Caco-2 (cell line): ENCODE measurements around the gene HAPLN2. TPM values are rescaled to one million over a fixed set of nuclear protein-coding genes. Genes with fewer than 3 reads are reported as not detected.
A peak's percentile ranks its signal among the peaks of the same experiment; 100 is the strongest.

Experiments used
- BruUV-seq: library from RNA; stranded (reverse); fragments of 400-500 nt; replicated peaks from 2 replicates; lab custom pipeline; 2021; lab: Mats Ljungman, UMichigan
- CTCF ChIA-PET: fragments of 300-600 bp; sonication (Branson Sonifier 250); formaldehyde crosslinking; loops from one replicate; lab custom pipeline; 2022; ENCODE audit warnings: antibody characterized with exemption; lab: Charles Lee
- POLR2A ChIA-PET: fragments of 300-600 bp; sonication (Branson Sonifier 250); formaldehyde crosslinking; loops from one replicate; lab custom pipeline; 2022; ENCODE audit warnings: antibody characterized with exemption; lab: Charles Lee
- DNase-seq, 2 experiments: peaks; one replicate each; pipeline versions ENCODE4 v3.0.0 to v3.0.0-alpha.2; 2020 to 2022
- H3K27me3 ChIP-seq: replicated peaks from 2 replicates; pipeline ENCODE4 v1.6.0; 2011; ENCODE audit warnings: low read length; ENCODE audit not compliant: control insufficient read depth, insufficient read depth
- H3K36me3 ChIP-seq: 2 replicates; pipeline ENCODE4 v1.5.1; 2011; ENCODE audit warnings: low read length; ENCODE audit not compliant: control insufficient read depth, insufficient read depth
- H3K4me1 ChIP-seq: fragments of 250-450 bp; sonication (Bioruptor Pico); 2 replicates; pipeline ENCODE4 v1.5.1; 2020; ENCODE audit warnings: mild to moderate bottlenecking
- H3K4me3 ChIP-seq: 2 replicates; pipeline ENCODE4 v1.5.1; 2011; ENCODE audit warnings: low read depth, mild to moderate bottlenecking, control low read depth, low read length
- H3K9me3 ChIP-seq: fragments of 250-450 bp; sonication (Bioruptor Pico); 2 replicates; pipeline ENCODE4 v1.5.1; 2020; ENCODE audit warnings: mild to moderate bottlenecking, moderate library complexity
- H3K27ac Mint-ChIP-seq: one replicate; pipeline ENCODE4 v1.8.0; 2022; ENCODE audit warnings: mixed read lengths; ENCODE audit not compliant: unreplicated experiment
- H3K27me3 Mint-ChIP-seq: one replicate; pipeline ENCODE4 v1.8.0; 2022; ENCODE audit warnings: mixed read lengths; ENCODE audit not compliant: insufficient read depth, unreplicated experiment
- H3K36me3 Mint-ChIP-seq: one replicate; pipeline ENCODE4 v1.8.0; 2022; ENCODE audit warnings: mild to moderate bottlenecking, mixed read lengths; ENCODE audit not compliant: insufficient read depth, unreplicated experiment
- H3K4me1 Mint-ChIP-seq: one replicate; pipeline ENCODE4 v1.8.0; 2022; ENCODE audit warnings: low read depth, mixed read lengths; ENCODE audit not compliant: unreplicated experiment
- H3K4me3 Mint-ChIP-seq: one replicate; pipeline ENCODE4 v1.8.0; 2022; ENCODE audit warnings: mild to moderate bottlenecking, moderate library complexity, mixed read lengths; ENCODE audit not compliant: unreplicated experiment
- H3K9me3 Mint-ChIP-seq: one replicate; pipeline ENCODE4 v1.8.0; 2022; ENCODE audit warnings: mixed read lengths; ENCODE audit not compliant: unreplicated experiment
- intact Hi-C: fragments of 100-400 bp; cut with micrococcal nuclease; formaldehyde crosslinking; loops from one replicate; pipeline ENCODE4 v1.10.0; 2022; ENCODE audit not compliant: unreplicated experiment
- total RNA-seq: library from RNA; stranded (reverse); gene quantifications from 2 replicates; pipeline ENCODE4 v1.2.3, GENCODE V29; 2022
- TF ChIP-seq, protein P1 (sequence below), 2 experiments: fragments of 200-600 bp in 1 of 2; IDR thresholded peaks; 1 replicate in 1 of 2; 2 replicates in 1 of 2; pipeline versions ENCODE4 v1.5.1 to v1.8.0; 2011 to 2022; ENCODE audit warnings: antibody characterized with exemption in 1 of 2, control low read depth in 1 of 2, inconsistent platforms in 1 of 2, low read depth in 1 of 2, low read length in 1 of 2, mild to moderate bottlenecking in 1 of 2, moderate library complexity in 1 of 2; ENCODE audit not compliant: insufficient read depth in 1 of 2, severe bottlenecking in 1 of 2, unreplicated experiment in 1 of 2

The HAPLN2 gene
- total RNA-seq, 1 experiment from 2014 or later: not detected

DNA sequence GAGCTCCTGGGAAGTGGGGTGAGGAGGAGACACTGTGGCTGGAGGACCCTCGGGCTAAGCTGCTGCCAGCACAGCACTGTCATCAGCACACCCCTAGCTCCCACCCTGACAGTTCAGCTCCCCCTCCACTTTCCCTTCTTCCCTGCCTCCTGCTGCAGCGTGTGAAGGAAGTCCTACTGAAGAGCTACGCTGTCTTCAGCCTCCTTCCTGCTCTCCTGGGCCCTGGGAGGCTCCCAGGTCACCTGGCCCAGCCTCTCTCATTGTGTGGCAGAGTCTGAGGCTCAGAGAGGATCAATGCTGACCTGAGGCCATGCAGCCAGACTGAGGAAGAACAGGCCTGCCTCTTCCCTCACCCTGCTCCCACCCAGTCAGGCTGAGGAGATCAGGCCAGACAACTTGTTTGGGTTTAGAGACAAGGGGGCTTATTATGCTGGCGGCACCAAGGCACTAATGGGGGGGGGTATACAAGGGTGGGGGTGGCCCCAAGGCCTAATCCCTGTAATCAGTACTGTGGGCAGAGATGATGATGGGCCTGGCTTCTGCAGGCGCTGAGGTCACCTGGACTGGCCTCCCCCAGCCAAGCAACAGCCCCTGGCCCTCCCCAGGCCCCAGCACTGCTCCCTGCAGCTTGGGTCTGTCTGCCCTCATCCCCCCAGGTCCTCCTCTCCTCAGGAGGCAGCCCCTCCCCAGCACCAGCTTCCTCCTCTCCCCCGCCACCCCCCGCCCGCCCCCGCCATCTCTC, 48.9 kb downstream of the HAPLN2 start:
- peaks cover 51% of the 10 kb centered on the region for H3K4me1 ChIP-seq
- intact Hi-C loops: no loop called here
- Mint-ChIP-seq H3K4me3 (no peak overlapping the region), H3K27me3 (no peaks in the 10 kb centered on the region), H3K4me1 (peaks cover 50% of the 10 kb centered on the region), H3K27ac (peak overlapping the region; percentile 53), H3K36me3 (peaks cover 6% of the 10 kb centered on the region), H3K9me3 (no peaks in the 10 kb centered on the region)
- no peak overlapping the region for H3K4me3 ChIP-seq
- H3K9me3 ChIP-seq: no peaks in the 10 kb centered on the region
- no TSS peak for BruUV-seq
- TF ChIP-seq, protein P1, sequence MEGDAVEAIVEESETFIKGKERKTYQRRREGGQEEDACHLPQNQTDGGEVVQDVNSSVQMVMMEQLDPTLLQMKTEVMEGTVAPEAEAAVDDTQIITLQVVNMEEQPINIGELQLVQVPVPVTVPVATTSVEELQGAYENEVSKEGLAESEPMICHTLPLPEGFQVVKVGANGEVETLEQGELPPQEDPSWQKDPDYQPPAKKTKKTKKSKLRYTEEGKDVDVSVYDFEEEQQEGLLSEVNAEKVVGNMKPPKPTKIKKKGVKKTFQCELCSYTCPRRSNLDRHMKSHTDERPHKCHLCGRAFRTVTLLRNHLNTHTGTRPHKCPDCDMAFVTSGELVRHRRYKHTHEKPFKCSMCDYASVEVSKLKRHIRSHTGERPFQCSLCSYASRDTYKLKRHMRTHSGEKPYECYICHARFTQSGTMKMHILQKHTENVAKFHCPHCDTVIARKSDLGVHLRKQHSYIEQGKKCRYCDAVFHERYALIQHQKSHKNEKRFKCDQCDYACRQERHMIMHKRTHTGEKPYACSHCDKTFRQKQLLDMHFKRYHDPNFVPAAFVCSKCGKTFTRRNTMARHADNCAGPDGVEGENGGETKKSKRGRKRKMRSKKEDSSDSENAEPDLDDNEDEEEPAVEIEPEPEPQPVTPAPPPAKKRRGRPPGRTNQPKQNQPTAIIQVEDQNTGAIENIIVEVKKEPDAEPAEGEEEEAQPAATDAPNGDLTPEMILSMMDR (IDR thresholded peaks at IDR 0.05; ENCODE audit: insufficient read depth in 1 of 2, low read depth in 1 of 2, low read length in 1 of 2, severe bottlenecking in 1 of 2, unreplicated experiment in 1 of 2): no peak
- H3K36me3 ChIP-seq: no peaks in the 10 kb centered on the region
- no peak for DNase-seq
- CTCF ChIA-PET: interaction anchor here (2.3 kb wide), 1 partner anchor 9 kb away, joined by 9 read pairs; the partner anchor contains the start of gene NES
- POLR2A ChIA-PET: no interaction called here
- no peaks in the 10 kb centered on the region for H3K27me3 ChIP-seq

DNA sequence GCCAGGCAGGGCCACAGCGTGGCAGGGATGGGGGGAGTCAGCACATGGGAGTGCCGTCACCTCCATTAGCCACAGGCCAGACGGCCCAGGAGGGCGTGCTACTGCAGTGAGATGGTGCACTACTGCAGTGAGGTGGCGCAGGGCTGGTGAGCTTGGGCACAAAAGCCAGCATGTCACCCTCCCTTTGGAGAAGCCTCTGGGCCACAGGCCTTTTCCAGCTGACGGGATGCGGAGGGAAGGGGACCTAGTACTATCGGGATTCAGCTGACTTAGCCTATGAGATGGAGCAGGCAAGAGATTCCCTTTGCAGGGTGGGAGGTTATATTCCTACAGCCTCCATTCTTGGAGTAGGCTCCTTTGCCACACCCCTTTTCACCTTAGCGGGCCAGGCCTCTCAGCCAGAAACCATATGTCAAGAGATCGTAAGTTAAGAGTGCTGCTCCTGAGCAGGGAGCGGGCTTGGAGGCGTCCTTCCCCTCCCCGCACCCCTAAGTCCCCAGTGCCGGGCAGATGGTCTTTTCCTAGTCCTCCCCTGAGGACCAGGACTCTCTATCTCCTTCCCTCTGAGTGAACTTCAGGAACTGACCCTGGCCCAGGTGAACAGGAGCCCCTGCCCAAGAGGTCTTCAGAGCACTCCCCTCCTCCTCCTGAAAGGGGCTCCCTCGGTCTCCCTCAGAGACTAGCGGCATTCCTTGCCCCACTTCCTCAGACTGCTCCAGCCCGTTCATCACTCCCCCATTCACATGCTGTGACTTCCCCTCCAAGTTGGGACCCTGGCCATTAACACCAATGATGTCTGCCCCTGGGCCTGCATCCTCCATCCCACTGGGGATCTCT, 49.8 kb downstream of the HAPLN2 start:
- H3K4me3 ChIP-seq: no peak overlapping the region
- peaks cover 44% of the 10 kb centered on the region for H3K4me1 ChIP-seq
- TF ChIP-seq, protein P1 (IDR thresholded peaks at IDR 0.05; ENCODE audit: insufficient read depth in 1 of 2, low read depth in 1 of 2, low read length in 1 of 2, severe bottlenecking in 1 of 2, unreplicated experiment in 1 of 2): no peak
- Mint-ChIP-seq H3K27ac (peak overlapping the region; percentile 52), H3K4me3 (no peak overlapping the region), H3K9me3 (no peaks in the 10 kb centered on the region), H3K4me1 (peaks cover 41% of the 10 kb centered on the region), H3K27me3 (no peaks in the 10 kb centered on the region), H3K36me3 (peaks cover 6% of the 10 kb centered on the region)
- no peaks in the 10 kb centered on the region for H3K9me3 ChIP-seq
- no peaks in the 10 kb centered on the region for H3K27me3 ChIP-seq
- ChIA-PET POLR2A (no interaction called here), CTCF (no interaction called here)
- BruUV-seq: TSS peak; percentile 16
- intact Hi-C loops: no loop called here
- no peak for DNase-seq
- no peaks in the 10 kb centered on the region for H3K36me3 ChIP-seq

DNA sequence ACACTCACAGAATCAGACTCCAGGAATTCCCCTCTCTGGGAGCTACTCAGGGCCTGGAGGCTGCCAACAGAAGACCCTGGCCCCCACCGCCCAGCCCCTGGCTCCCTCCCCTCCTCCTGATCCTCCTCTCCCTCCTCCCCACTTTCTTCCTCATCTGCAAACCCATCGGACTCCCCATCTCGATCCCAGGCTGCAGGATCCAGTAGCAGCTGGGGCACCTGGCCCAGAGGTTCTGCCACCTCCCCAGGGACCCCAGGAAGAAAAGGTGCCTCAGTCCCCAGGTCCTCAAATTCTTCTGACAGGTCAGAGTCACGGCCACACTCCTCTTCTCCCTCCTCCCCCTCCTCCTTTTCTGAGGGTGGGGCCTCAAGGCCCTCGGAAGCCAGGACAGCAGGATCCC, 50.6 kb downstream of the HAPLN2 start:
- Histone ChIP-seq H3K4me3 (no peak overlapping the region), H3K27me3 (no peaks in the 10 kb centered on the region), H3K36me3 (no peaks in the 10 kb centered on the region), H3K4me1 (peaks cover 37% of the 10 kb centered on the region), H3K9me3 (no peaks in the 10 kb centered on the region)
- Mint-ChIP-seq H3K9me3 (no peaks in the 10 kb centered on the region), H3K36me3 (peaks cover 6% of the 10 kb centered on the region), H3K27ac (peak overlapping the region; percentile 52), H3K27me3 (no peaks in the 10 kb centered on the region), H3K4me1 (peaks cover 36% of the 10 kb centered on the region), H3K4me3 (no peak overlapping the region)
- ChIA-PET CTCF (interaction anchor here (0.8 kb wide), 1 partner anchor 9 kb away, joined by 6 read pairs; no protein-coding TSS in a partner anchor), POLR2A (no interaction called here)
- DNase-seq: no peak
- BruUV-seq: no TSS peak
- intact Hi-C loops: no loop called here
- TF ChIP-seq, protein P1 (IDR thresholded peaks at IDR 0.05; ENCODE audit: insufficient read depth in 1 of 2, low read depth in 1 of 2, low read length in 1 of 2, severe bottlenecking in 1 of 2, unreplicated experiment in 1 of 2): no peak
